Measurements from ENCODE around the gene STX1B.

- TF ChIP-seq, protein P1, sequence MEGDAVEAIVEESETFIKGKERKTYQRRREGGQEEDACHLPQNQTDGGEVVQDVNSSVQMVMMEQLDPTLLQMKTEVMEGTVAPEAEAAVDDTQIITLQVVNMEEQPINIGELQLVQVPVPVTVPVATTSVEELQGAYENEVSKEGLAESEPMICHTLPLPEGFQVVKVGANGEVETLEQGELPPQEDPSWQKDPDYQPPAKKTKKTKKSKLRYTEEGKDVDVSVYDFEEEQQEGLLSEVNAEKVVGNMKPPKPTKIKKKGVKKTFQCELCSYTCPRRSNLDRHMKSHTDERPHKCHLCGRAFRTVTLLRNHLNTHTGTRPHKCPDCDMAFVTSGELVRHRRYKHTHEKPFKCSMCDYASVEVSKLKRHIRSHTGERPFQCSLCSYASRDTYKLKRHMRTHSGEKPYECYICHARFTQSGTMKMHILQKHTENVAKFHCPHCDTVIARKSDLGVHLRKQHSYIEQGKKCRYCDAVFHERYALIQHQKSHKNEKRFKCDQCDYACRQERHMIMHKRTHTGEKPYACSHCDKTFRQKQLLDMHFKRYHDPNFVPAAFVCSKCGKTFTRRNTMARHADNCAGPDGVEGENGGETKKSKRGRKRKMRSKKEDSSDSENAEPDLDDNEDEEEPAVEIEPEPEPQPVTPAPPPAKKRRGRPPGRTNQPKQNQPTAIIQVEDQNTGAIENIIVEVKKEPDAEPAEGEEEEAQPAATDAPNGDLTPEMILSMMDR (conservative IDR thresholded peaks at IDR 0.05): no peak
- TF ChIP-seq EZH2 (IDR thresholded peaks at IDR 0.05; ENCODE audit: low read depth): no peak
Measured at GRCh38 chr16:30980023-30980371, 30.4 kb downstream of the STX1B start.
